Esophagus muscularis mucosa (tissue), 4 donors: ENCODE data around the gene ANKDD1A. TPM values are rescaled to one million over a fixed set of nuclear protein-coding genes. Genes with fewer than 3 reads are reported as not detected.

Experiments used
- DNase-seq: peaks from one replicate; pipeline ENCODE4 v3.0.0-alpha.2; 2017; ENCODE audit errors: extremely low spot score
- H3K27ac ChIP-seq, 4 donors: fragments of 200-600 bp; sonication (generic); replicated peaks in 1 of 4; 1 replicate in 3 of 4; 2 replicates in 1 of 4; pipeline ENCODE4 v1.5.1; 2016 to 2019; ENCODE audit warnings: mild to moderate bottlenecking in 1 of 4
- H3K27me3 ChIP-seq, 4 donors: fragments of 200-600 bp; sonication (generic); one replicate each; pipeline versions ENCODE4 v1.5.1 to v1.6.0; 2016 to 2019
- H3K36me3 ChIP-seq, 4 donors: fragments of 200-600 bp; sonication (generic); one replicate each; pipeline ENCODE4 v1.5.1; 2016 to 2019
- H3K4me1 ChIP-seq, 4 donors: fragments of 200-600 bp; sonication (generic); one replicate each; pipeline ENCODE4 v1.5.1; 2016 to 2019
- H3K4me3 ChIP-seq, 4 donors: fragments of 200-600 bp; sonication (generic); 1 replicate in 2 of 4; 2 replicates in 2 of 4; pipeline ENCODE4 v1.5.1; 2016 to 2019; ENCODE audit warnings: mild to moderate bottlenecking in 4 of 4, moderate library complexity in 1 of 4
- H3K9me3 ChIP-seq, 4 donors: fragments of 200-600 bp; sonication (generic); 1 replicate in 3 of 4; 2 replicates in 1 of 4; pipeline ENCODE4 v1.5.1; 2016 to 2019
- EP300 ChIP-seq: sonication (generic); formaldehyde crosslinking; IDR thresholded peaks from one replicate; pipeline ENCODE4 v1.6.1; 2017; ENCODE audit warnings: antibody characterized with exemption
- POLR2A ChIP-seq: fragments of 450-650 bp; IDR thresholded peaks from one replicate; pipeline ENCODE4 v1.6.1; 2017; ENCODE audit warnings: antibody characterized with exemption, moderate library complexity, mild to moderate bottlenecking, low read depth
- POLR2AphosphoS5 ChIP-seq, 2 donors: sonication (generic); formaldehyde crosslinking; IDR thresholded peaks; one replicate each; pipeline ENCODE4 v1.6.1; 2017; ENCODE audit warnings: antibody characterized with exemption in 2 of 2
- WGBS: methylation state at CpG from one replicate; pipeline ENCODE4 v1.1.5; 2018; 5-methylcytosine and 5-hydroxymethylcytosine counted together
- intact Hi-C: fragments of 100-400 bp; cut with DNase I; formaldehyde crosslinking; loops from one replicate; pipeline ENCODE4 v1.15.1; 2023
- total RNA-seq, 4 donors: library from RNA; depleted of rRNA; stranded (reverse); fragments of >200 nt; gene quantifications; one replicate each; pipeline versions ENCODE4 v1.1.0 to v1.2.1, GENCODE V29; 2016
- TF ChIP-seq, protein P1 (sequence below), 3 experiments: fragments of 200-600 bp in 2 of 3; fragments of 450-650 bp in 1 of 3; sonication (generic) in 2 of 3; IDR thresholded peaks; one replicate each; pipeline ENCODE4 v1.5.1; 2017 to 2019; ENCODE audit warnings: antibody characterized with exemption in 3 of 3, mild to moderate bottlenecking in 2 of 3, moderate library complexity in 1 of 3

Gene ANKDD1A
- total RNA-seq, 4 donors from 2014 or later, result 10.0 to 14.7 (median 11.0) TPM

DNA sequence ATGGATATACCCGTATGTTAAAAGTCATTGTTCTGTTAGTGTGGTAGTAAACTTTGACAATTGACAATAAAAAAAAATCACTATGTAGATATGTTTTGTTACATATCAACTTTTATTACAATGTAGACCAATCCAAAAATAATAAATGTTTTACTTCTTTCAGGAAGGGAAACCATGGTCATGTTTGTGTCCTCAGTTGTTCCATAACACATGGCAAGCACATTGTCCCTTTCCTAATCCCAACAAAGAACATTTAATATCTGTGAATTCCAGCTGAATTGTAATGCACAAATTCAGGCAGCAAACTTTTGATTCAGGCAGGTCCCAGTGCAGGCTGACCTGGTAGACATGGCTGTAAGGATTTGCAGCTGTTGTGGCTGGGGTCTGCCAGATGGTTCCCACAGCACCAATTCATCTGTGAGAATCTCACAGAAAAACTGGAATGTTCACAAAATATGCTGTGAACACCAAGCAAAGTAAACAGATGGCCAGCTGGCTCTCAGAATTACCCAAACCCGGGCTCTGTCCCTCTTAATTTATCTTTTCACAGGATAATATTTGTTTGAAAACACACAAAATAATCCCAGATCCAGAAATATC is 79.9 kb downstream of the ANKDD1A start:
- H3K4me3 ChIP-seq, result no peak overlapping the region
- intact Hi-C loops, result no loop called here
- DNase-seq, result no peak
- no peaks in the 10 kb centered on the region for H3K36me3 ChIP-seq
- H3K27ac ChIP-seq, result no peak overlapping the region
- H3K9me3 ChIP-seq, result no peaks in the 10 kb centered on the region
- TF ChIP-seq EP300 (no peak), POLR2AphosphoS5 (IDR thresholded peaks at IDR 0.05) (no peak), POLR2A (no peak)
- TF ChIP-seq, protein P1, sequence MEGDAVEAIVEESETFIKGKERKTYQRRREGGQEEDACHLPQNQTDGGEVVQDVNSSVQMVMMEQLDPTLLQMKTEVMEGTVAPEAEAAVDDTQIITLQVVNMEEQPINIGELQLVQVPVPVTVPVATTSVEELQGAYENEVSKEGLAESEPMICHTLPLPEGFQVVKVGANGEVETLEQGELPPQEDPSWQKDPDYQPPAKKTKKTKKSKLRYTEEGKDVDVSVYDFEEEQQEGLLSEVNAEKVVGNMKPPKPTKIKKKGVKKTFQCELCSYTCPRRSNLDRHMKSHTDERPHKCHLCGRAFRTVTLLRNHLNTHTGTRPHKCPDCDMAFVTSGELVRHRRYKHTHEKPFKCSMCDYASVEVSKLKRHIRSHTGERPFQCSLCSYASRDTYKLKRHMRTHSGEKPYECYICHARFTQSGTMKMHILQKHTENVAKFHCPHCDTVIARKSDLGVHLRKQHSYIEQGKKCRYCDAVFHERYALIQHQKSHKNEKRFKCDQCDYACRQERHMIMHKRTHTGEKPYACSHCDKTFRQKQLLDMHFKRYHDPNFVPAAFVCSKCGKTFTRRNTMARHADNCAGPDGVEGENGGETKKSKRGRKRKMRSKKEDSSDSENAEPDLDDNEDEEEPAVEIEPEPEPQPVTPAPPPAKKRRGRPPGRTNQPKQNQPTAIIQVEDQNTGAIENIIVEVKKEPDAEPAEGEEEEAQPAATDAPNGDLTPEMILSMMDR (IDR thresholded peaks at IDR 0.05), result no peak
- H3K27me3 ChIP-seq, result no peaks in the 10 kb centered on the region
- H3K4me1 ChIP-seq, result peaks cover 13 to 32% (median 30%) of the 10 kb centered on the region in 4 donors
- 62% methylated on average over 2 of the region's 2 CpGs for WGBS

DNA sequence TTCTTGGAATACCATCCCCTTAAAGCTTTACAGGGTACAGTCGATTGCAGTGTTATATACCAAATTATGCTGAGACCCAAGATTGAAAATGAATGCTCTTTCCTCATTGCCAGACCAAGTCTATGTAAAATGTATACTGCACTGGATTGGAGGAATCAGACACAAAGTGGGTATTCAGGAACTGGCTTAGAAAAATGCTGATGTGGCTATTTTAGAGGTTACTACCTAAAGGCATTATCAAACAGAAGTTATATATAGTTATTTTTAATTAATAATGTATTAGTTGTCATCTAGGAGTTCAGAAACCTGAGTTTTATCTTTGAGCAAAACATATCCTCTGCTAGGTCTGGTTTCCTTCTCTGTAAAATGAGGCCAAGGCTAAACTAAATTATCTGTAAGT is 81.6 kb downstream of the ANKDD1A start:
- intact Hi-C loops, result no loop called here
- Histone ChIP-seq H3K36me3 (no peaks in the 10 kb centered on the region), H3K4me3 (no peak overlapping the region), H3K4me1 (peaks cover 5 to 16% (median 15%) of the 10 kb centered on the region in 4 donors), H3K27me3 (no peaks in the 10 kb centered on the region), H3K27ac (no peak overlapping the region), H3K9me3 (no peaks in the 10 kb centered on the region)
- no peak for DNase-seq
- WGBS, result 46% methylated on average over 1 of the region's 1 CpG
- TF ChIP-seq POLR2AphosphoS5 (IDR thresholded peaks at IDR 0.05) (no peak), EP300 (no peak), POLR2A (no peak)
- TF ChIP-seq, protein P1 (IDR thresholded peaks at IDR 0.05), result no peak

DNA sequence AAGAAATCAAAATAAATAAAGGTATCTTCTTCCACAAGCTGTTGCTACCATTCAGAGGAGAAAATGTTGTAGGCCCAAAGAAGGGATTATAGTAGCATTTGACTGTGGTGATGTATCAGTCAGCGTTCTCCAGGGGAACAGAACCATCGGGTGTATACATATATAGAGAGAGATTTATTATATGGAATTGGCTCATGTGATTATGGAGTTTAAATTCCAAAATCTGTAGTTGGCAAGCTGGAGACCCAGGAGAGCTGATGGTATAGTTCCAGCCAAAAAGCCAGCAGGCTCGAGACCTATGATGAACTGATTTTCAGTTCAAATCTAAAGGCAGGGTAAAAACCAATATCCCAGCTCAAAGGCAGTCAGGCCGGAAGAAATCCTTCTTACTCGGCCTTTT is 85.4 kb downstream of the ANKDD1A start:
- DNase-seq, result no peak
- peaks cover 0 to 10% (median 6%) of the 10 kb centered on the region in 4 donors for H3K36me3 ChIP-seq
- no peaks in the 10 kb centered on the region for H3K9me3 ChIP-seq
- intact Hi-C loops, result no loop called here
- H3K27me3 ChIP-seq, result no peaks in the 10 kb centered on the region
- H3K27ac ChIP-seq, result no peak overlapping the region
- TF ChIP-seq, protein P1 (IDR thresholded peaks at IDR 0.05), result no peak
- TF ChIP-seq POLR2A, result no peak
- no peak for TF ChIP-seq EP300
- no peak for TF ChIP-seq POLR2AphosphoS5 (IDR thresholded peaks at IDR 0.05)
- H3K4me3 ChIP-seq, result no peak overlapping the region
- 79% methylated on average over 5 of the region's 5 CpGs for WGBS
- H3K4me1 ChIP-seq, result no peaks in the 10 kb centered on the region

DNA sequence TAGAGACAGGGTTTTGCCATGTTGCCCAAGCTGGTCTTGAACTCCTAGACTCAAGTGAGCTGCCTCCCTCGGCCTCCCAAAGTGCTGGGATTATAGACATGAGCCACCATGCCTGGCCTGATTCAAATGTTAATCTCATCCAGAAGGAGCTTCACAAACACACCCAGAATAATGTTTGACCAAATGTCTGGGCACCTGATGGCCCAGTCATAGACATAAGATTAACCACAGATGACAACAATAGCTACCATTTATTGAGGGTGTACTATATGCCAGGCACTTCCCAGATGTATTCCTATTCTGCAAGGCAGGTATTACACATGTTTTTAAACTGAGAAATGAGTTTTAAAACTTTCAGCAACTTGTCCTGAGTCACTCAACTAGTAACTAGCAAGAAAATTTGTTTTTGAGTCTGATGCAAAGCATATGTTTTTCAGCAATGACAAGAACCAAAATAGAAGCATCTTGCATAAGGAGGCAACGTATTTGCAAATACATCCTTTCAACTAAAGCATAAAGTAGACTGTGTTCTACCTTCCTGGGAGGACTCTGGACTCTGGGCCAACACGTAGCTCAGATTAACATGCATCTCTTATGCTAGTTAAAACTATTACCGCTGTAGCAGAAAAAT is 86.2 kb downstream of the ANKDD1A start:
- H3K4me1 ChIP-seq, result no peaks in the 10 kb centered on the region
- no peak overlapping the region for H3K4me3 ChIP-seq
- 84% methylated on average over 4 of the region's 4 CpGs for WGBS
- peaks cover 0 to 18% (median 12%) of the 10 kb centered on the region in 4 donors for H3K36me3 ChIP-seq
- no peak overlapping the region for H3K27ac ChIP-seq
- intact Hi-C loops, result no loop called here
- no peaks in the 10 kb centered on the region for H3K9me3 ChIP-seq
- TF ChIP-seq, protein P1 (IDR thresholded peaks at IDR 0.05), result no peak
- TF ChIP-seq POLR2A (no peak), EP300 (no peak), POLR2AphosphoS5 (IDR thresholded peaks at IDR 0.05) (no peak)
- H3K27me3 ChIP-seq, result no peaks in the 10 kb centered on the region
- no peak for DNase-seq

DNA sequence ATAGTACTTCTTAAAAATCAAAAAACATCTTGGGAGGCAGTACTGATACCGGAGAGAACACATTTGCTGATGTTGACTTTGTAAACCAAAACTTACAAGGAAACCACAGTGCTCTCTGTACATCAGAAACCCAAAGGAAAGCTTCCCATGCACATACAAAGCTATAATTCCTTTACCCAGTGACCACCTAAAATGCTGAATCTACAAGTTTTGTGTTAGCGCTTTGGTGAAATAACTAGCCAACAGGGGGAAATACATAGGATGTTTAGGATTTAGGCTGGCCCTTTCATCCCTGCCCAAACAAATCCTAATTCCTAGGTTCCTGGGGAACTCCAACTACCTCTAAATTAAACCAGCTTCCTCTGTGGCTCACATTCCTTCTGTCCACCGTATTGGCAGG is 93.3 kb downstream of the ANKDD1A start:
- Histone ChIP-seq H3K4me3 (no peak overlapping the region), H3K27ac (no peak overlapping the region), H3K27me3 (no peaks in the 10 kb centered on the region), H3K36me3 (peaks cover 0 to 65% (median 32%) of the 10 kb centered on the region in 4 donors), H3K4me1 (no peaks in the 10 kb centered on the region), H3K9me3 (no peaks in the 10 kb centered on the region)
- no peak for TF ChIP-seq EP300
- no peak for TF ChIP-seq POLR2AphosphoS5 (IDR thresholded peaks at IDR 0.05)
- DNase-seq, result no peak
- WGBS, result 91% methylated on average over 3 of the region's 3 CpGs
- intact Hi-C loops, result no loop called here
